Endothelial cell of umbilical vein (primary cell): Measurements from ENCODE around the gene ARHGAP22.

Experiments
- EZH2 ChIP-seq: IDR thresholded peaks from 2 replicates; pipeline ENCODE4 v1.6.1; 2012; ENCODE audit warnings: borderline replicate concordance, low read depth, mild to moderate bottlenecking, moderate library complexity, low read length, inconsistent platforms; ENCODE audit not compliant: severe bottlenecking
- POLR2A ChIP-seq: IDR thresholded peaks from 2 replicates; pipeline ENCODE4 v1.6.1; 2012; ENCODE audit warnings: low read depth, mild to moderate bottlenecking, control low read depth, low read length
- POLR2AphosphoS5 ChIP-seq: IDR thresholded peaks from 2 replicates; pipeline ENCODE4 v1.6.1; 2012; ENCODE audit warnings: low read depth, mild to moderate bottlenecking, control low read depth, low read length, moderate library complexity; ENCODE audit not compliant: insufficient read depth
- TF ChIP-seq, protein P1 (sequence below), 2 donors: IDR thresholded peaks; 1 replicate in 1 of 2; 2 replicates in 1 of 2; pipeline ENCODE4 v1.5.1; 2011; ENCODE audit warnings: low read length in 2 of 2, mild to moderate bottlenecking in 2 of 2, moderate library complexity in 2 of 2, control low read depth in 1 of 2, inconsistent platforms in 1 of 2, low read depth in 1 of 2; ENCODE audit not compliant: insufficient read depth in 1 of 2; ENCODE audit errors: extremely low read depth in 1 of 2

GRCh38 chr10:48531486-48531885 is 73.4 kb downstream of the ARHGAP22 start:
- TF ChIP-seq POLR2AphosphoS5 (no peak), POLR2A (no peak), EZH2 (no peak)
- TF ChIP-seq, protein P1, sequence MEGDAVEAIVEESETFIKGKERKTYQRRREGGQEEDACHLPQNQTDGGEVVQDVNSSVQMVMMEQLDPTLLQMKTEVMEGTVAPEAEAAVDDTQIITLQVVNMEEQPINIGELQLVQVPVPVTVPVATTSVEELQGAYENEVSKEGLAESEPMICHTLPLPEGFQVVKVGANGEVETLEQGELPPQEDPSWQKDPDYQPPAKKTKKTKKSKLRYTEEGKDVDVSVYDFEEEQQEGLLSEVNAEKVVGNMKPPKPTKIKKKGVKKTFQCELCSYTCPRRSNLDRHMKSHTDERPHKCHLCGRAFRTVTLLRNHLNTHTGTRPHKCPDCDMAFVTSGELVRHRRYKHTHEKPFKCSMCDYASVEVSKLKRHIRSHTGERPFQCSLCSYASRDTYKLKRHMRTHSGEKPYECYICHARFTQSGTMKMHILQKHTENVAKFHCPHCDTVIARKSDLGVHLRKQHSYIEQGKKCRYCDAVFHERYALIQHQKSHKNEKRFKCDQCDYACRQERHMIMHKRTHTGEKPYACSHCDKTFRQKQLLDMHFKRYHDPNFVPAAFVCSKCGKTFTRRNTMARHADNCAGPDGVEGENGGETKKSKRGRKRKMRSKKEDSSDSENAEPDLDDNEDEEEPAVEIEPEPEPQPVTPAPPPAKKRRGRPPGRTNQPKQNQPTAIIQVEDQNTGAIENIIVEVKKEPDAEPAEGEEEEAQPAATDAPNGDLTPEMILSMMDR (IDR thresholded peaks at IDR 0.05; ENCODE audit: extremely low read depth in 1 of 2, insufficient read depth in 1 of 2, low read depth in 1 of 2, low read length in 2 of 2): no peak
